ENCODE measurements around the gene TNFAIP8L2.

TNFAIP8L2 gene

GRCh38 chr1:151196292-151196800 lies 39.9 kb downstream of the TNFAIP8L2 start:
- peak overlapping the region; percentile 18 for H4K91ac ChIP-seq (ENCODE audit: low read depth, low read length)
- H3K23ac ChIP-seq (ENCODE audit: low read length): no peak overlapping the region
- no peaks in the 10 kb centered on the region for H3K27me3 ChIP-seq (ENCODE audit: insufficient read depth, low read length)
- H3K4me2 ChIP-seq (ENCODE audit: low read length): no peak overlapping the region
- no CpG with 5 or more reads among the region's 14 CpGs for WGBS (ENCODE audit: extremely low coverage, insufficient coverage, insufficient read length)
- H2BK5ac ChIP-seq (ENCODE audit: low read depth, low read length, poor library complexity): no peak overlapping the region
- H3K9ac ChIP-seq (ENCODE audit: low read length): no peak overlapping the region
- no peak overlapping the region for H2AK5ac ChIP-seq (ENCODE audit: low read length)
- peaks cover 18% of the 10 kb centered on the region for H3K79me1 ChIP-seq (ENCODE audit: low read length)
- peaks cover 16% of the 10 kb centered on the region for H3K79me2 ChIP-seq (ENCODE audit: control insufficient read depth, insufficient read depth, low read length, poor library complexity)
- no peak overlapping the region for H4K12ac ChIP-seq (ENCODE audit: low read depth, low read length)
- no peak overlapping the region for H2BK12ac ChIP-seq (ENCODE audit: low read length)
- H3K4ac ChIP-seq (ENCODE audit: low read depth, low read length): no peak overlapping the region
- H2AFZ ChIP-seq (ENCODE audit: insufficient read depth, low read length, poor library complexity): no peak overlapping the region
- H2BK120ac ChIP-seq (ENCODE audit: insufficient read depth, low read length, poor library complexity): no peak overlapping the region
- H3K4me1 ChIP-seq (ENCODE audit: control insufficient read depth in 1 of 2, insufficient read depth in 2 of 2, low read length in 2 of 2): peaks cover 4 to 11% of the 10 kb centered on the region in 2 experiments
- peak; percentile 82 to 97 for DNase-seq
- H3K9me3 ChIP-seq (ENCODE audit: insufficient read depth, low read depth, low read length): no peaks in the 10 kb centered on the region
- no peak overlapping the region for H3K18ac ChIP-seq (ENCODE audit: low read length)
- H3K36me3 ChIP-seq (ENCODE audit: control insufficient read depth in 1 of 2, insufficient read depth in 2 of 2, low read length in 2 of 2): peaks cover 0 to 2% of the 10 kb centered on the region in 2 experiments
- H4K8ac ChIP-seq (ENCODE audit: low read depth, low read length): no peak overlapping the region
- peak overlapping the region; percentile 27 for H3K27ac ChIP-seq (ENCODE audit: low read depth, low read length)
- no peak overlapping the region for H3K14ac ChIP-seq (ENCODE audit: low read length)
- no peak overlapping the region for H3K4me3 ChIP-seq (ENCODE audit: low read depth, low read length)

DNA sequence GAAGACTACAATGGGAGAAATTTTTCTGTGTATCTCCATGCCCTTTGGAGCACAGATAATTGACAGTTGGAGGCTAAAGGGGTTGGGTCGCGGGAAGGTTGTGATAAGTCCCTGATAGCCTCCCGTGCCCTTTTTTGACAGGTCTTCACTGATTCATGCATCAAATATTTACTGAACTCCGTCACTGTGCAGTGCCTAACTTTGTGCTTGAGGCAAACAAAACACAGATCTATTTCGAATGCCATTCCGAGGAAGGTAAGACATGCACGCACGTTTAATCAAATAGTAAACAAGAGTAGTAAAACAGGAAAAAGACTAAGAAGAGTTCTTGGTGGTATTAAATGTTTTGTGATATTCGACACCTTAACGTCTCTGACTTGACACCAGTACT lies 41.4 kb downstream of the TNFAIP8L2 start:
- DNase-seq: peak; percentile 80 to 94
- Histone ChIP-seq H2AK5ac (ENCODE audit: low read length) (no peak overlapping the region), H3K18ac (ENCODE audit: low read length) (peak overlapping the region; percentile 69), H3K36me3 (ENCODE audit: control insufficient read depth in 1 of 2, insufficient read depth in 2 of 2, low read length in 2 of 2) (peaks cover 7 to 8% of the 10 kb centered on the region in 2 experiments), H3K14ac (ENCODE audit: low read length) (peak overlapping the region; percentile 53), H3K79me1 (ENCODE audit: low read length) (peaks cover 18% of the 10 kb centered on the region), H3K23ac (ENCODE audit: low read length) (no peak overlapping the region), H4K91ac (ENCODE audit: low read depth, low read length) (peak overlapping the region; percentile 47), H3K9me3 (ENCODE audit: insufficient read depth, low read depth, low read length) (no peaks in the 10 kb centered on the region), H3K4ac (ENCODE audit: low read depth, low read length) (no peak overlapping the region), H3K27me3 (ENCODE audit: insufficient read depth, low read length) (no peaks in the 10 kb centered on the region), H3K9ac (ENCODE audit: low read length) (no peak overlapping the region), H3K4me3 (ENCODE audit: low read depth, low read length) (peak overlapping the region; percentile 95), H2BK5ac (ENCODE audit: low read depth, low read length, poor library complexity) (peak overlapping the region; percentile 73), H4K12ac (ENCODE audit: low read depth, low read length) (peak overlapping the region; percentile 63), H2BK120ac (ENCODE audit: insufficient read depth, low read length, poor library complexity) (peak overlapping the region; percentile 66), H2AFZ (ENCODE audit: insufficient read depth, low read length, poor library complexity) (no peak overlapping the region), H2BK12ac (ENCODE audit: low read length) (peak overlapping the region; percentile 24), H4K8ac (ENCODE audit: low read depth, low read length) (peak overlapping the region; percentile 82), H3K4me1 (ENCODE audit: control insufficient read depth in 1 of 2, insufficient read depth in 2 of 2, low read length in 2 of 2) (peaks cover 4 to 11% of the 10 kb centered on the region in 2 experiments), H3K27ac (ENCODE audit: low read depth, low read length) (peak overlapping the region; percentile 78), H3K4me2 (ENCODE audit: low read length) (peak overlapping the region; percentile 96), H3K79me2 (ENCODE audit: control insufficient read depth, insufficient read depth, low read length, poor library complexity) (peaks cover 25% of the 10 kb centered on the region)
- no CpG with 5 or more reads among the region's 10 CpGs for WGBS (ENCODE audit: extremely low coverage, insufficient coverage, insufficient read length)

DNA sequence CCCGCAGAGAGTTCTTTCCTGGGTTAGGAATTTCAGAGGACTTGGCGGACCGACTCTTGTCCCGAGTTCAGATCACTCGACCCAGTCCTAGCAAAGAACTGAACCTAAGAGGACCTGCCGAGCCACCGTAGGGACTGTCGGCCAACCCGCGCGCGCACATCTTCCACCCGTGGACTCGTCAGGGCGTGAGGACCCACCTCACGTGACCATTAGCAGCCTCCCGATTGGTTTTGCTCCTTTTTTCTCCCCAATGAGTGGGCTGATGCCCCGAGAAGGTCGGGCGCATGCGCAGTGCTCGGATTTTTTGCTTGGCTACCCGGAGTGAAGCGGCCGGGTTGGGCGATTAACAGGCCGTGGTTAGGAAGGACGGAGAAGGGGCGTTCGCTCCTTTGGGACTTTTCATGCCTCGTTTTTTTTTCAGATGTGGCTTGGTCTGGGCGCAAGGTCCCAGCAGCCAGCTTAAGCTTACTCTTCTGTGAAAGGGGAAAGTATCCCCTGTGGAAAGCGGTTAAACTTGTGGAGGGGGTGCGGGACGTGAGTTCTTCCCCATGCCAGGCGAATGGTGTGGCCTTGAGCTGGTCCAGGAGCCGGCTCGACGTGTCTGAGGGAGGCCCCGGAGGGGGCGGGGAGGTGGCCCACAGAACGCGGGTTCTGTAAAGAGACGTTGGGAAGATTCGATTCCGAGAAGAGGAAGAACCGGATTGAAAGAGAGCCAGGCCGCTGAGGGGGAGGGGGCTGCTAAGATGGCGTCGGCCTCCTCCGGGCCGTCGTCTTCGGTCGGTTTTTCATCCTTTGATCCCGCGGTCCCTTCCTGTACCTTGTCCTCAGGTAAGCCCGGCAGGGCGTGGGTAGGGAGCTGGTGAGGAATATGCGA lies 42.0 kb downstream of the TNFAIP8L2 start, which contains the start of gene PIP5K1A:
PIP5K1A (plus strand) TSS at position 299 of the 874 bp plus-strand sequence; CDS start at position 744, 445 bp downstream.
- no peaks in the 10 kb centered on the region for H3K9me3 ChIP-seq (ENCODE audit: insufficient read depth, low read depth, low read length)
- H3K14ac ChIP-seq (ENCODE audit: low read length): peak within 1 kb of the TSS; percentile 80
- peak within 1 kb of the TSS; percentile 76 for H3K9ac ChIP-seq (ENCODE audit: low read length)
- no CpG with 5 or more reads among the region's 60 CpGs for WGBS (ENCODE audit: extremely low coverage, insufficient coverage, insufficient read length)
- peak within 1 kb of the TSS; percentile 61 for H2BK12ac ChIP-seq (ENCODE audit: low read length)
- peak; percentile 97 to 100 for DNase-seq
- H3K36me3 ChIP-seq (ENCODE audit: control insufficient read depth in 1 of 2, insufficient read depth in 2 of 2, low read length in 2 of 2): peaks cover 10 to 14% of the 10 kb centered on the region in 2 experiments
- peak within 1 kb of the TSS; percentile 95 for H3K4me3 ChIP-seq (ENCODE audit: low read depth, low read length)
- H3K27ac ChIP-seq (ENCODE audit: low read depth, low read length): peak within 1 kb of the TSS; percentile 78
- peak within 1 kb of the TSS; percentile 82 for H4K12ac ChIP-seq (ENCODE audit: low read depth, low read length)
- H3K23ac ChIP-seq (ENCODE audit: low read length): no peak within 1 kb of the TSS
- H2AK5ac ChIP-seq (ENCODE audit: low read length): peak within 1 kb of the TSS; percentile 19
- peaks cover 4 to 11% of the 10 kb centered on the region in 2 experiments for H3K4me1 ChIP-seq (ENCODE audit: control insufficient read depth in 1 of 2, insufficient read depth in 2 of 2, low read length in 2 of 2)
- H2AFZ ChIP-seq (ENCODE audit: insufficient read depth, low read length, poor library complexity): peak within 1 kb of the TSS; percentile 33
- peak within 1 kb of the TSS; percentile 96 for H3K4me2 ChIP-seq (ENCODE audit: low read length)
- peak within 1 kb of the TSS; percentile 82 for H3K4ac ChIP-seq (ENCODE audit: low read depth, low read length)
- peak within 1 kb of the TSS; percentile 66 for H2BK120ac ChIP-seq (ENCODE audit: insufficient read depth, low read length, poor library complexity)
- H4K8ac ChIP-seq (ENCODE audit: low read depth, low read length): peak within 1 kb of the TSS; percentile 83
- H3K18ac ChIP-seq (ENCODE audit: low read length): peak within 1 kb of the TSS; percentile 83
- peaks cover 18% of the 10 kb centered on the region for H3K79me1 ChIP-seq (ENCODE audit: low read length)
- no peaks in the 10 kb centered on the region for H3K27me3 ChIP-seq (ENCODE audit: insufficient read depth, low read length)
- H2BK5ac ChIP-seq (ENCODE audit: low read depth, low read length, poor library complexity): peak within 1 kb of the TSS; percentile 96
- peaks cover 30% of the 10 kb centered on the region for H3K79me2 ChIP-seq (ENCODE audit: control insufficient read depth, insufficient read depth, low read length, poor library complexity)
- H4K91ac ChIP-seq (ENCODE audit: low read depth, low read length): peak within 1 kb of the TSS; percentile 67

- H3K4me1 ChIP-seq (ENCODE audit: control insufficient read depth in 1 of 2, insufficient read depth in 2 of 2, low read length in 2 of 2): peaks cover 4 to 11% of the 10 kb centered on the region in 2 experiments
- H2BK12ac ChIP-seq (ENCODE audit: low read length): peak overlapping the region; percentile 72
- peaks cover 10 to 16% of the 10 kb centered on the region in 2 experiments for H3K36me3 ChIP-seq (ENCODE audit: control insufficient read depth in 1 of 2, insufficient read depth in 2 of 2, low read length in 2 of 2)
- H3K27ac ChIP-seq (ENCODE audit: low read depth, low read length): peak overlapping the region; percentile 67
- peak overlapping the region; percentile 90 for H3K14ac ChIP-seq (ENCODE audit: low read length)
- peaks cover 31% of the 10 kb centered on the region for H3K79me2 ChIP-seq (ENCODE audit: control insufficient read depth, insufficient read depth, low read length, poor library complexity)
- peak overlapping the region; percentile 64 for H3K4me3 ChIP-seq (ENCODE audit: low read depth, low read length)
- H2BK120ac ChIP-seq (ENCODE audit: insufficient read depth, low read length, poor library complexity): peak overlapping the region; percentile 43
- peak; percentile 82 to 88 for DNase-seq
- no peak overlapping the region for H4K12ac ChIP-seq (ENCODE audit: low read depth, low read length)
- H3K27me3 ChIP-seq (ENCODE audit: insufficient read depth, low read length): no peaks in the 10 kb centered on the region
- peak overlapping the region; percentile 96 for H3K4me2 ChIP-seq (ENCODE audit: low read length)
- peak overlapping the region; percentile 88 for H2BK5ac ChIP-seq (ENCODE audit: low read depth, low read length, poor library complexity)
- H3K18ac ChIP-seq (ENCODE audit: low read length): peak overlapping the region; percentile 84
- H3K9ac ChIP-seq (ENCODE audit: low read length): peak overlapping the region; percentile 80
- H3K23ac ChIP-seq (ENCODE audit: low read length): no peak overlapping the region
- H3K9me3 ChIP-seq (ENCODE audit: insufficient read depth, low read depth, low read length): no peaks in the 10 kb centered on the region
- peak overlapping the region; percentile 19 for H4K8ac ChIP-seq (ENCODE audit: low read depth, low read length)
- peaks cover 16% of the 10 kb centered on the region for H3K79me1 ChIP-seq (ENCODE audit: low read length)
- H2AK5ac ChIP-seq (ENCODE audit: low read length): peak overlapping the region; percentile 79
- no peak overlapping the region for H2AFZ ChIP-seq (ENCODE audit: insufficient read depth, low read length, poor library complexity)
- H4K91ac ChIP-seq (ENCODE audit: low read depth, low read length): peak overlapping the region; percentile 47
- peak overlapping the region; percentile 82 for H3K4ac ChIP-seq (ENCODE audit: low read depth, low read length)
- no CpG with 5 or more reads among the region's 11 CpGs for WGBS (ENCODE audit: extremely low coverage, insufficient coverage, insufficient read length)
Observed at GRCh38 chr1:151199873-151200581, 43.6 kb downstream of the TNFAIP8L2 start.

Data from trophoblast cell (in vitro differentiated cells and primary cell).